Trophoblast cell (in vitro differentiated cells and primary cell): Measurements from ENCODE around the gene RPL21.

Source experiments
- DNase-seq, 2 donors: peaks; one replicate each; pipeline ENCODE4 v3.0.0-alpha.2; 2016
- H2AFZ ChIP-seq: 2 replicates; pipeline ENCODE4 v1.6.1; 2013; ENCODE audit warnings: low read length, moderate library complexity, mild to moderate bottlenecking; ENCODE audit not compliant: insufficient read depth, poor library complexity
- H2AK5ac ChIP-seq: 2 replicates; pipeline ENCODE4 v1.6.1; 2013; ENCODE audit warnings: mild to moderate bottlenecking, low read length
- H2BK120ac ChIP-seq: 2 replicates; pipeline ENCODE4 v1.6.1; 2013; ENCODE audit warnings: low read length, mild to moderate bottlenecking, moderate library complexity; ENCODE audit not compliant: insufficient read depth, poor library complexity
- H2BK12ac ChIP-seq: 2 replicates; pipeline ENCODE4 v1.6.1; 2013; ENCODE audit warnings: mild to moderate bottlenecking, low read length, moderate library complexity
- H2BK5ac ChIP-seq: 2 replicates; pipeline ENCODE4 v1.6.1; 2013; ENCODE audit warnings: low read length, low read depth, moderate library complexity, mild to moderate bottlenecking; ENCODE audit not compliant: poor library complexity
- H3K14ac ChIP-seq: 2 replicates; pipeline ENCODE4 v1.6.1; 2013; ENCODE audit warnings: mild to moderate bottlenecking, low read length
- H3K18ac ChIP-seq: 2 replicates; pipeline ENCODE4 v1.6.1; 2013; ENCODE audit warnings: mild to moderate bottlenecking, low read length
- H3K23ac ChIP-seq: 2 replicates; pipeline ENCODE4 v1.6.1; 2013; ENCODE audit warnings: low read length
- H3K27ac ChIP-seq: 2 replicates; pipeline ENCODE4 v1.5.1; 2013; ENCODE audit warnings: low read depth, mild to moderate bottlenecking, inconsistent platforms, low read length, moderate library complexity
- H3K27me3 ChIP-seq: 2 replicates; pipeline ENCODE4 v1.6.1; 2013; ENCODE audit warnings: inconsistent platforms, mild to moderate bottlenecking, low read length, moderate library complexity; ENCODE audit not compliant: insufficient read depth
- H3K36me3 ChIP-seq, 2 experiments: 1 replicate in 1 of 2; 2 replicates in 1 of 2; pipeline ENCODE4 v1.6.1; 2013; ENCODE audit warnings: low read length in 2 of 2, mild to moderate bottlenecking in 2 of 2, moderate library complexity in 1 of 2; ENCODE audit not compliant: insufficient read depth in 2 of 2, control insufficient read depth in 1 of 2
- H3K4ac ChIP-seq: 2 replicates; pipeline ENCODE4 v1.6.1; 2013; ENCODE audit warnings: low read depth, mild to moderate bottlenecking, low read length, moderate library complexity
- H3K4me1 ChIP-seq, 2 experiments: 1 replicate in 1 of 2; 2 replicates in 1 of 2; pipeline ENCODE4 v1.6.1; 2013; ENCODE audit warnings: low read length in 2 of 2, mild to moderate bottlenecking in 2 of 2, moderate library complexity in 1 of 2; ENCODE audit not compliant: insufficient read depth in 2 of 2, control insufficient read depth in 1 of 2
- H3K4me2 ChIP-seq: 2 replicates; pipeline ENCODE4 v1.6.1; 2013; ENCODE audit warnings: inconsistent platforms, mild to moderate bottlenecking, low read length, moderate library complexity
- H3K4me3 ChIP-seq: 2 replicates; pipeline ENCODE4 v1.5.1; 2013; ENCODE audit warnings: mild to moderate bottlenecking, low read depth, low read length, inconsistent platforms
- H3K79me1 ChIP-seq: one replicate; pipeline ENCODE4 v1.6.1; 2013; ENCODE audit warnings: low read length
- H3K79me2 ChIP-seq: 2 replicates; pipeline ENCODE4 v1.6.1; 2013; ENCODE audit warnings: low read length, mild to moderate bottlenecking; ENCODE audit not compliant: control insufficient read depth, insufficient read depth, poor library complexity
- H3K9ac ChIP-seq: 2 replicates; pipeline ENCODE4 v1.6.1; 2013; ENCODE audit warnings: mild to moderate bottlenecking, low read length
- H3K9me3 ChIP-seq: 2 replicates; pipeline ENCODE4 v1.6.1; 2013; ENCODE audit warnings: low read depth, mild to moderate bottlenecking, control low read depth, inconsistent platforms, low read length; ENCODE audit not compliant: insufficient read depth
- H4K12ac ChIP-seq: 2 replicates; pipeline ENCODE4 v1.6.1; 2013; ENCODE audit warnings: low read depth, mild to moderate bottlenecking, low read length, moderate library complexity
- H4K8ac ChIP-seq: 2 replicates; pipeline ENCODE4 v1.6.1; 2013; ENCODE audit warnings: low read depth, mild to moderate bottlenecking, low read length, moderate library complexity
- H4K91ac ChIP-seq: one replicate; pipeline ENCODE4 v1.6.1; 2013; ENCODE audit warnings: low read depth, mild to moderate bottlenecking, low read length, moderate library complexity
- WGBS: extraction: QIAGEN DNeasy Blood & Tissue Kit; methylation state at CpG from one replicate; pipeline ENCODE4 v1.1.7; 2013; ENCODE audit warnings: missing lambda C conversion rate; ENCODE audit not compliant: insufficient read length, insufficient coverage; ENCODE audit errors: extremely low coverage; 5-methylcytosine and 5-hydroxymethylcytosine counted together

Gene RPL21

GRCh38 chr13:27266917-27267316 lies 15.6 kb downstream of the RPL21 start:
- Histone ChIP-seq H2AFZ (no peak overlapping the region), H3K79me2 (peaks cover 4% of the 10 kb centered on the region), H3K27ac (no peak overlapping the region), H4K12ac (no peak overlapping the region), H3K14ac (no peak overlapping the region), H3K27me3 (no peaks in the 10 kb centered on the region), H3K79me1 (peaks cover 4% of the 10 kb centered on the region), H2BK12ac (no peak overlapping the region), H4K91ac (no peak overlapping the region), H3K4ac (no peak overlapping the region), H3K23ac (no peak overlapping the region), H3K18ac (no peak overlapping the region), H3K4me2 (no peak overlapping the region), H2AK5ac (no peak overlapping the region), H3K4me1 (peaks cover 0 to 3% of the 10 kb centered on the region in 2 experiments), H2BK5ac (no peak overlapping the region), H4K8ac (no peak overlapping the region), H3K36me3 (peaks cover 0 to 1% of the 10 kb centered on the region in 2 experiments), H3K9ac (no peak overlapping the region), H3K9me3 (no peaks in the 10 kb centered on the region), H2BK120ac (no peak overlapping the region), H3K4me3 (no peak overlapping the region)
- WGBS = no CpG with 5 or more reads among the region's 2 CpGs
- DNase-seq = no peak

- Histone ChIP-seq H3K14ac (no peak overlapping the region), H2AFZ (no peak overlapping the region), H3K4ac (no peak overlapping the region), H4K91ac (no peak overlapping the region), H3K9me3 (no peaks in the 10 kb centered on the region), H2BK5ac (no peak overlapping the region), H3K18ac (no peak overlapping the region), H3K4me1 (peaks cover 0 to 3% of the 10 kb centered on the region in 2 experiments), H4K8ac (no peak overlapping the region), H3K9ac (no peak overlapping the region), H4K12ac (no peak overlapping the region), H3K79me1 (peaks cover 4% of the 10 kb centered on the region), H2BK12ac (no peak overlapping the region), H2AK5ac (no peak overlapping the region), H3K36me3 (no peaks in the 10 kb centered on the region), H3K4me2 (no peak overlapping the region), H3K4me3 (no peak overlapping the region), H3K79me2 (peaks cover 4% of the 10 kb centered on the region), H2BK120ac (no peak overlapping the region), H3K27me3 (no peaks in the 10 kb centered on the region), H3K27ac (no peak overlapping the region), H3K23ac (no peak overlapping the region)
- no CpG with 5 or more reads among the region's 2 CpGs for WGBS
- no peak for DNase-seq
Observed at GRCh38 chr13:27267596-27267995, 16.2 kb downstream of the RPL21 start.

GRCh38 chr13:27269114-27269665 lies 17.8 kb downstream of the RPL21 start:
- H4K12ac ChIP-seq = no peak overlapping the region
- H3K9ac ChIP-seq = no peak overlapping the region
- H3K79me1 ChIP-seq = peaks cover 4% of the 10 kb centered on the region
- peaks cover 4% of the 10 kb centered on the region for H3K79me2 ChIP-seq
- H2AK5ac ChIP-seq = no peak overlapping the region
- no peak overlapping the region for H3K27ac ChIP-seq
- no peak overlapping the region for H2BK12ac ChIP-seq
- H4K91ac ChIP-seq = no peak overlapping the region
- no peak overlapping the region for H3K4me3 ChIP-seq
- H2BK5ac ChIP-seq = no peak overlapping the region
- no peaks in the 10 kb centered on the region for H3K36me3 ChIP-seq
- no peak overlapping the region for H3K4ac ChIP-seq
- no CpG with 5 or more reads among the region's 2 CpGs for WGBS
- H3K27me3 ChIP-seq = no peaks in the 10 kb centered on the region
- no peaks in the 10 kb centered on the region for H3K9me3 ChIP-seq
- H3K4me2 ChIP-seq = no peak overlapping the region
- no peak overlapping the region for H3K14ac ChIP-seq
- no peak overlapping the region for H3K23ac ChIP-seq
- peaks cover 0 to 3% of the 10 kb centered on the region in 2 experiments for H3K4me1 ChIP-seq
- no peak for DNase-seq
- no peak overlapping the region for H2AFZ ChIP-seq
- H3K18ac ChIP-seq = no peak overlapping the region
- H2BK120ac ChIP-seq = no peak overlapping the region
- H4K8ac ChIP-seq = no peak overlapping the region

GRCh38 chr13:27270594-27271520 lies 19.5 kb downstream of the RPL21 start, which contains the start of gene RASL11A:
TSS of gene RASL11A (plus strand) at chr13:27270830. CDS start at chr13:27270945, 115 bp downstream.
- peak; percentile 67 to 84 for DNase-seq
- Histone ChIP-seq H3K4me2 (peak within 1 kb of the TSS; percentile 67), H3K79me1 (peaks cover 4% of the 10 kb centered on the region), H3K79me2 (peaks cover 4% of the 10 kb centered on the region), H4K12ac (peak within 1 kb of the TSS; percentile 13), H2BK12ac (no peak within 1 kb of the TSS), H4K8ac (peak within 1 kb of the TSS; percentile 66), H3K4me1 (peaks cover 0 to 3% of the 10 kb centered on the region in 2 experiments), H3K9ac (peak within 1 kb of the TSS; percentile 65), H2BK5ac (no peak within 1 kb of the TSS), H3K23ac (no peak within 1 kb of the TSS), H3K27ac (peak within 1 kb of the TSS; percentile 52), H3K27me3 (no peaks in the 10 kb centered on the region), H3K9me3 (no peaks in the 10 kb centered on the region), H2BK120ac (no peak within 1 kb of the TSS), H2AFZ (peak within 1 kb of the TSS; percentile 87), H4K91ac (no peak within 1 kb of the TSS), H2AK5ac (no peak within 1 kb of the TSS), H3K36me3 (no peaks in the 10 kb centered on the region), H3K14ac (peak within 1 kb of the TSS; percentile 36), H3K4me3 (peak within 1 kb of the TSS; percentile 78), H3K4ac (no peak within 1 kb of the TSS), H3K18ac (peak within 1 kb of the TSS; percentile 53)
- no CpG with 5 or more reads among the region's 99 CpGs for WGBS
